ENCODE measurements around the gene TWF2. TPM values are rescaled to one million over a fixed set of nuclear protein-coding genes. Genes with fewer than 3 reads are reported as not detected.

TWF2 gene
- total RNA-seq, 4 donors from 2014 or later, result 33.2 to 46.2 (median 42.6) TPM

GRCh38 chr3:52232279-52233107, 6.5 kb downstream of the TWF2 start:
- Histone ChIP-seq H3K27me3 (no peaks in the 10 kb centered on the region), H3K36me3 (peaks cover 64% of the 10 kb centered on the region), H3K4me1 (peaks cover 24% of the 10 kb centered on the region), H3K27ac (no peak overlapping the region), H3K9me3 (no peaks in the 10 kb centered on the region), H3K4me3 (no peak overlapping the region)
- 85% methylated on average over 22 of the region's 28 CpGs for WGBS
- no peak for DNase-seq (ENCODE audit: low spot score in 2 of 2)
- TF ChIP-seq CTCF (IDR thresholded peaks at IDR 0.05) (no peak), EP300 (IDR thresholded peaks at IDR 0.05) (no peak), POLR2AphosphoS5 (IDR thresholded peaks at IDR 0.05) (no peak), POLR2A (IDR thresholded peaks at IDR 0.05) (no peak)

- Histone ChIP-seq H3K4me3 (no peak overlapping the region), H3K9me3 (no peaks in the 10 kb centered on the region), H3K4me1 (peaks cover 16% of the 10 kb centered on the region), H3K36me3 (peaks cover 64% of the 10 kb centered on the region), H3K27me3 (no peaks in the 10 kb centered on the region), H3K27ac (no peak overlapping the region)
- TF ChIP-seq POLR2A (IDR thresholded peaks at IDR 0.05), result no peak
- TF ChIP-seq POLR2AphosphoS5 (IDR thresholded peaks at IDR 0.05), result peak in 1 of 3 donors; percentile 12
- TF ChIP-seq EP300 (IDR thresholded peaks at IDR 0.05), result no peak
- peak; percentile 86 for TF ChIP-seq CTCF (IDR thresholded peaks at IDR 0.05)
- 79% methylated on average over 11 of the region's 34 CpGs for WGBS
- DNase-seq (ENCODE audit: low spot score in 2 of 2), result no peak
Observed at GRCh38 chr3:52231502-52232278, 7.3 kb downstream of the TWF2 start.

GRCh38 chr3:52230889-52231499, 8.0 kb downstream of the TWF2 start:
- no peaks in the 10 kb centered on the region for H3K27me3 ChIP-seq
- H3K4me3 ChIP-seq, result no peak overlapping the region
- no peak overlapping the region for H3K27ac ChIP-seq
- peaks cover 64% of the 10 kb centered on the region for H3K36me3 ChIP-seq
- DNase-seq (ENCODE audit: low spot score in 2 of 2), result no peak
- H3K9me3 ChIP-seq, result no peaks in the 10 kb centered on the region
- TF ChIP-seq CTCF (IDR thresholded peaks at IDR 0.05) (no peak), EP300 (IDR thresholded peaks at IDR 0.05) (no peak), POLR2AphosphoS5 (IDR thresholded peaks at IDR 0.05) (no peak), POLR2A (IDR thresholded peaks at IDR 0.05) (no peak)
- H3K4me1 ChIP-seq, result peaks cover 9% of the 10 kb centered on the region
- WGBS, result 90% methylated on average over 5 of the region's 16 CpGs

DNA sequence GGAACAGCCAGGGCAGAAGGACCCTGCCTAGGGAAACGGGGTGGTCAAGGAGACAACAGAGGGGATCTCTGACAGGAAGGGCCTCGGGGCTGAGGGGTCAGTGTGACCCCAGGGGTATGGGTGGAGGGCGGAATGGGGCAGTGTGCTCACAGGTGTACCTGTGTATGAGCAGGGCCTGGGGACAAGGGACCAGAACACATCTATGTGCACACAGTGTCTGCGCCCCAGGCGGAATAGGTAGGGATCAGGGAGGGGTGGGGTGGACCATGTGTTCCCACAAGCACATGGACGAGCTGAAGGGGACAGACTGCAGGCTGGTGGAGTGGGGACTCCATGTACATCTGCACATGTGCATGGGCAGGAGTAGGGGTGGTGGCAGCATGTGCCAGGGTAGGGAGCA, 8.5 kb downstream of the TWF2 start:
- DNase-seq (ENCODE audit: low spot score in 2 of 2), result no peak

More for the DNA sequence above, 8.5 kb downstream of the TWF2 start:
- WGBS, result 91% methylated on average over 6 of the region's 6 CpGs
- H3K4me3 ChIP-seq, result no peak overlapping the region
- TF ChIP-seq CTCF (IDR thresholded peaks at IDR 0.05), result no peak
- H3K4me1 ChIP-seq, result peaks cover 4% of the 10 kb centered on the region
- no peak overlapping the region for H3K27ac ChIP-seq
- H3K36me3 ChIP-seq, result peaks cover 64% of the 10 kb centered on the region
- H3K27me3 ChIP-seq, result no peaks in the 10 kb centered on the region
- no peaks in the 10 kb centered on the region for H3K9me3 ChIP-seq

Data from suprapubic skin (tissue), 4 donors.